ENCODE measurements around the gene ACTN1.

DNA sequence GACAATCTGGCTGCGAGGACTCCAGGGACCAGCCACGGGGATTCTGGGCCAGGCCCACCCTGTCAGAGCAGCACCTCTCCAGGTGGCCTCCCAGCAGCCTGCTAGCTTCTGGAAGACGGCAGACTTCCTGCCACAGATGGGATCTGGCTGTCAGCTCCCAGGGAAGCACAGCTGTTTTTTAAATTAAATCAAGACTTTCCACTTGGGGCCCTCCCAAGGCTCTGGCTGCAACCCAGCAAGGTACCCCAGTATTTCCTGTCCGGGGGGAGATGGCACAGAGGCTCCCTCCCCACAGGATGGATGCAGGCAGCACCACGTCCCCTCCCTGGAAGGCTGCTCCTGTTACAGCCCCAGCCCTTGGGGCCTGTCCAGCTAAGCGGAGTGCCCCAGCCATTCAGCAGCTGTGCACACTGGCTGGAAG lies 56.9 kb downstream of the ACTN1 start:
- TF ChIP-seq, protein P1, sequence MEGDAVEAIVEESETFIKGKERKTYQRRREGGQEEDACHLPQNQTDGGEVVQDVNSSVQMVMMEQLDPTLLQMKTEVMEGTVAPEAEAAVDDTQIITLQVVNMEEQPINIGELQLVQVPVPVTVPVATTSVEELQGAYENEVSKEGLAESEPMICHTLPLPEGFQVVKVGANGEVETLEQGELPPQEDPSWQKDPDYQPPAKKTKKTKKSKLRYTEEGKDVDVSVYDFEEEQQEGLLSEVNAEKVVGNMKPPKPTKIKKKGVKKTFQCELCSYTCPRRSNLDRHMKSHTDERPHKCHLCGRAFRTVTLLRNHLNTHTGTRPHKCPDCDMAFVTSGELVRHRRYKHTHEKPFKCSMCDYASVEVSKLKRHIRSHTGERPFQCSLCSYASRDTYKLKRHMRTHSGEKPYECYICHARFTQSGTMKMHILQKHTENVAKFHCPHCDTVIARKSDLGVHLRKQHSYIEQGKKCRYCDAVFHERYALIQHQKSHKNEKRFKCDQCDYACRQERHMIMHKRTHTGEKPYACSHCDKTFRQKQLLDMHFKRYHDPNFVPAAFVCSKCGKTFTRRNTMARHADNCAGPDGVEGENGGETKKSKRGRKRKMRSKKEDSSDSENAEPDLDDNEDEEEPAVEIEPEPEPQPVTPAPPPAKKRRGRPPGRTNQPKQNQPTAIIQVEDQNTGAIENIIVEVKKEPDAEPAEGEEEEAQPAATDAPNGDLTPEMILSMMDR (IDR thresholded peaks at IDR 0.05 in 4 of 5, conservative IDR thresholded peaks at IDR 0.05 in 1 of 5) = no peak
- no peak for TF ChIP-seq POLR2A (IDR thresholded peaks at IDR 0.05)
